Neural progenitor cell (in vitro differentiated cells): Measurements from ENCODE around the gene NRCAM. TPM values are rescaled to one million over a fixed set of nuclear protein-coding genes. Genes with fewer than 3 reads are reported as not detected.

Source experiments
- DNase-seq: peaks from one replicate; pipeline ENCODE4 v3.0.0-alpha.2; 2016; ENCODE audit warnings: low spot score
- H2AFZ ChIP-seq: fragments of 200-600 bp; sonication (generic); replicated peaks from 2 replicates; pipeline ENCODE4 v1.6.1; 2016; ENCODE audit warnings: antibody characterized with exemption
- H3F3A ChIP-seq: fragments of 200-600 bp; sonication (generic); 2 replicates; pipeline ENCODE4 v1.6.1; 2016; ENCODE audit warnings: antibody characterized with exemption, low read depth
- H3K27ac ChIP-seq: fragments of 200-600 bp; sonication (generic); 2 replicates; pipeline ENCODE4 v1.5.1; 2016; ENCODE audit warnings: mild to moderate bottlenecking
- H3K27me3 ChIP-seq: fragments of 200-600 bp; sonication (generic); 2 replicates; pipeline ENCODE4 v1.6.1; 2016; ENCODE audit warnings: mild to moderate bottlenecking, moderate library complexity
- H3K36me3 ChIP-seq: fragments of 200-600 bp; sonication (generic); 2 replicates; pipeline ENCODE4 v1.5.1; 2016
- H3K4me1 ChIP-seq: fragments of 200-600 bp; sonication (generic); 2 replicates; pipeline ENCODE4 v1.6.1; 2016; ENCODE audit warnings: mixed run types
- H3K4me2 ChIP-seq: fragments of 200-600 bp; sonication (generic); 2 replicates; pipeline ENCODE4 v1.6.1; 2016
- H3K4me3 ChIP-seq: fragments of 200-600 bp; sonication (generic); 2 replicates; pipeline ENCODE4 v1.5.1; 2016
- H3K79me2 ChIP-seq: fragments of 200-600 bp; sonication (generic); 2 replicates; pipeline ENCODE4 v1.6.1; 2016; ENCODE audit warnings: low read depth
- H3K9ac ChIP-seq: fragments of 200-600 bp; sonication (generic); 2 replicates; pipeline ENCODE4 v1.6.1; 2016
- H3K9me3 ChIP-seq: fragments of 200-600 bp; sonication (generic); 2 replicates; pipeline ENCODE4 v1.5.1; 2016; ENCODE audit warnings: low read depth
- H4K20me1 ChIP-seq: fragments of 200-600 bp; sonication (generic); 2 replicates; pipeline ENCODE4 v1.6.1; 2016; ENCODE audit warnings: low read depth
- H3K27ac Mint-ChIP-seq: 3 replicates; pipeline ENCODE4 v1.8.0; 2021; ENCODE audit warnings: mixed read lengths
- H3K27me3 Mint-ChIP-seq: 2 replicates; pipeline ENCODE4 v1.8.0; 2022; ENCODE audit warnings: low read depth, mild to moderate bottlenecking, inconsistent platforms, moderate library complexity, mixed read lengths; ENCODE audit not compliant: insufficient read depth
- H3K36me3 Mint-ChIP-seq: 3 replicates; pipeline ENCODE4 v1.8.0; 2021; ENCODE audit warnings: mixed read lengths
- H3K4me1 Mint-ChIP-seq: 3 replicates; pipeline ENCODE4 v1.8.0; 2021; ENCODE audit warnings: mixed read lengths
- H3K4me3 Mint-ChIP-seq: 3 replicates; pipeline ENCODE4 v1.8.0; 2021; ENCODE audit warnings: mild to moderate bottlenecking, moderate library complexity, mixed read lengths
- H3K9me3 Mint-ChIP-seq: 3 replicates; pipeline ENCODE4 v1.8.0; 2020; ENCODE audit warnings: mixed read lengths
- EZH2 ChIP-seq: fragments of 200-600 bp; sonication (generic); IDR thresholded peaks from 2 replicates; pipeline ENCODE4 v1.6.1; 2017; ENCODE audit warnings: antibody characterized with exemption, mild to moderate bottlenecking, moderate library complexity
- EZH2phosphoT487 ChIP-seq: fragments of 200-600 bp; sonication (generic); IDR thresholded peaks from 2 replicates; pipeline ENCODE4 v1.6.1; 2017; ENCODE audit warnings: antibody characterized with exemption
- total RNA-seq: library from RNA; depleted of rRNA; stranded (reverse); fragments of >200 nt; gene quantifications from 2 replicates; pipeline ENCODE4 v1.2.3, GENCODE V29; 2015; ENCODE audit warnings: low replicate concordance
- TF ChIP-seq, protein P1 (sequence below): fragments of 200-600 bp; sonication (generic); IDR thresholded peaks from 2 replicates; pipeline ENCODE4 v1.5.1; 2017; ENCODE audit warnings: antibody characterized with exemption, mild to moderate bottlenecking

The NRCAM gene
- total RNA-seq, 1 donor from 2014 or later = 104 TPM

- Histone ChIP-seq H3K4me2 (no peak overlapping the region), H2AFZ (no peak overlapping the region), H3K4me3 (no peak overlapping the region), H3K36me3 (peaks cover 3% of the 10 kb centered on the region), H3K4me1 (no peaks in the 10 kb centered on the region), H3K79me2 (no peaks in the 10 kb centered on the region), H3K27ac (no peak overlapping the region), H3K9ac (no peak overlapping the region), H3K27me3 (no peaks in the 10 kb centered on the region), H3K9me3 (no peaks in the 10 kb centered on the region), H4K20me1 (no peaks in the 10 kb centered on the region), H3F3A (no peaks in the 10 kb centered on the region)
- Mint-ChIP-seq H3K27me3 (peaks cover under 1% of the 10 kb centered on the region), H3K36me3 (peaks cover 2% of the 10 kb centered on the region), H3K27ac (no peak overlapping the region), H3K9me3 (no peaks in the 10 kb centered on the region), H3K4me1 (no peaks in the 10 kb centered on the region), H3K4me3 (no peak overlapping the region)
- DNase-seq = no peak
- TF ChIP-seq EZH2 (no peak), EZH2phosphoT487 (no peak)
- TF ChIP-seq, protein P1, sequence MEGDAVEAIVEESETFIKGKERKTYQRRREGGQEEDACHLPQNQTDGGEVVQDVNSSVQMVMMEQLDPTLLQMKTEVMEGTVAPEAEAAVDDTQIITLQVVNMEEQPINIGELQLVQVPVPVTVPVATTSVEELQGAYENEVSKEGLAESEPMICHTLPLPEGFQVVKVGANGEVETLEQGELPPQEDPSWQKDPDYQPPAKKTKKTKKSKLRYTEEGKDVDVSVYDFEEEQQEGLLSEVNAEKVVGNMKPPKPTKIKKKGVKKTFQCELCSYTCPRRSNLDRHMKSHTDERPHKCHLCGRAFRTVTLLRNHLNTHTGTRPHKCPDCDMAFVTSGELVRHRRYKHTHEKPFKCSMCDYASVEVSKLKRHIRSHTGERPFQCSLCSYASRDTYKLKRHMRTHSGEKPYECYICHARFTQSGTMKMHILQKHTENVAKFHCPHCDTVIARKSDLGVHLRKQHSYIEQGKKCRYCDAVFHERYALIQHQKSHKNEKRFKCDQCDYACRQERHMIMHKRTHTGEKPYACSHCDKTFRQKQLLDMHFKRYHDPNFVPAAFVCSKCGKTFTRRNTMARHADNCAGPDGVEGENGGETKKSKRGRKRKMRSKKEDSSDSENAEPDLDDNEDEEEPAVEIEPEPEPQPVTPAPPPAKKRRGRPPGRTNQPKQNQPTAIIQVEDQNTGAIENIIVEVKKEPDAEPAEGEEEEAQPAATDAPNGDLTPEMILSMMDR = no peak
Measured at GRCh38 chr7:108486291-108486966, 30.2 kb upstream of the NRCAM start.

GRCh38 chr7:108484137-108484536 is 27.9 kb upstream of the NRCAM start:
- no peaks in the 10 kb centered on the region for H3K4me1 Mint-ChIP-seq

GRCh38 chr7:108480311-108480710 is 24.1 kb upstream of the NRCAM start:
- no peak overlapping the region for H3K27ac Mint-ChIP-seq
- peaks cover 15% of the 10 kb centered on the region for H3K36me3 Mint-ChIP-seq
- H3K4me2 ChIP-seq = no peak overlapping the region
- no peak overlapping the region for H3K4me3 ChIP-seq
- no peak overlapping the region for H3K9ac ChIP-seq
- H3F3A ChIP-seq = no peaks in the 10 kb centered on the region
- H2AFZ ChIP-seq = no peak overlapping the region
- H3K9me3 Mint-ChIP-seq = no peaks in the 10 kb centered on the region
- H4K20me1 ChIP-seq = no peaks in the 10 kb centered on the region
- no peaks in the 10 kb centered on the region for H3K27me3 ChIP-seq
- no peaks in the 10 kb centered on the region for H3K9me3 ChIP-seq
- TF ChIP-seq EZH2phosphoT487 (no peak), EZH2 (no peak)
- TF ChIP-seq, protein P1 = no peak
- H3K36me3 ChIP-seq = peaks cover 3% of the 10 kb centered on the region
- H3K79me2 ChIP-seq = no peaks in the 10 kb centered on the region
- H3K4me3 Mint-ChIP-seq = no peak overlapping the region
- no peak for DNase-seq
- H3K4me1 Mint-ChIP-seq = no peaks in the 10 kb centered on the region
- H3K27me3 Mint-ChIP-seq = no peaks in the 10 kb centered on the region
- H3K4me1 ChIP-seq = no peaks in the 10 kb centered on the region
- no peak overlapping the region for H3K27ac ChIP-seq

More at GRCh38 chr7:108484137-108484536, 27.9 kb upstream of the NRCAM start:
- DNase-seq = no peak
- H3K27ac ChIP-seq = no peak overlapping the region
- H3K27me3 Mint-ChIP-seq = no peaks in the 10 kb centered on the region
- no peak overlapping the region for H3K27ac Mint-ChIP-seq
- H3K79me2 ChIP-seq = no peaks in the 10 kb centered on the region
- no peaks in the 10 kb centered on the region for H3K9me3 Mint-ChIP-seq
- no peak overlapping the region for H3K4me3 Mint-ChIP-seq
- TF ChIP-seq EZH2 (no peak), EZH2phosphoT487 (no peak)
- TF ChIP-seq, protein P1 = no peak
- H3K9ac ChIP-seq = no peak overlapping the region
- H3K9me3 ChIP-seq = no peaks in the 10 kb centered on the region
- no peaks in the 10 kb centered on the region for H3K36me3 Mint-ChIP-seq
- H2AFZ ChIP-seq = no peak overlapping the region
- H3F3A ChIP-seq = no peaks in the 10 kb centered on the region
- no peak overlapping the region for H3K4me2 ChIP-seq
- no peak overlapping the region for H3K4me3 ChIP-seq
- H3K27me3 ChIP-seq = no peaks in the 10 kb centered on the region
- peaks cover 3% of the 10 kb centered on the region for H3K36me3 ChIP-seq
- H3K4me1 ChIP-seq = no peaks in the 10 kb centered on the region
- H4K20me1 ChIP-seq = no peaks in the 10 kb centered on the region
